ENCODE results near the gene ZFP82.

The ZFP82 gene

DNA sequence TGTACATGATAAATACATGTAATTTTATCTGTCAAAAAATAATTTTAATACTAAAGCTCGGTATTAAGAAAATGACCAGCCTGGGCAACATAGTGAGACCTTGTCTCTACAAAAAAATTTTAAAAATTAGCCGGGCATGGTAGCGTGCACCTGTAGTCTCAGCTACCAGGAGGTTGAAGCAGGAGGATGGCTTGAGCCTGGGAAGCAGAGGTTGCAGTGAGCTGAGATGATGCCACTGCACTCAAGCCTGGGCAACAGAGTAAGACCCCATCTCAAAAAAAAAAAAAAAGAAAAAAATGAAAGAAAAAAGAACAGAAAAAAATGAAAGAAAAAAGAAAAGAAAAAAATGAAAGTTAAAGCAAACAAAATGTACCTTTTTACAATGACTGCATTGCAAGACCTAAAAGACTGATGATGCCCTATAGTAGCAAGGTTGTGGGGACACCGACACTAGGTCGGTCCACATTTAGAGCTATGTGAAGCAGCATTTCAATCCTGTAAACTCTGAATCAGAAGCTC is 44.7 kb downstream of the ZFP82 start:
- DNase-seq (ENCODE audit: low read depth in 2 of 2): no peak

DNA sequence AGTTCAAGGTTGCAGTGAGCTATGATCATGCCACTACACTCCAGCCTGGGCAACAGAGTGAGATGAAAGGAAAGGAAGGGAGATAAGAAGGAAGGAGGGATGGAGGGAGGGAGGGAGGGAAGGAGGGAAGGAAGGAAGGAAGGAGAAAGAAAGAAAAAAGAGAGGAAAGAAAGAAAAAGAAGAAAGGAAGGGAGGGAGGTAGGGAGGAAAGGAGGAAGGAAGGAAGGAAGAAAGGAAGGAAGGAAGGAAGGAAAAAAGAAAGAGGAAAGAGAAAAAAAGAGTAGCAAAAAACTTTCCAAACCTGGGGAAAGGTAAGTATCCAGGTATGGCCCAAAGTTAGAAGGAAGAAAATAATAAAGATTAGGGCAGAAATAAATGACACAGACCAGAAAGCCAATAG is 46.6 kb downstream of the ZFP82 start:
- no peak for DNase-seq (ENCODE audit: low read depth in 2 of 2)

DNA sequence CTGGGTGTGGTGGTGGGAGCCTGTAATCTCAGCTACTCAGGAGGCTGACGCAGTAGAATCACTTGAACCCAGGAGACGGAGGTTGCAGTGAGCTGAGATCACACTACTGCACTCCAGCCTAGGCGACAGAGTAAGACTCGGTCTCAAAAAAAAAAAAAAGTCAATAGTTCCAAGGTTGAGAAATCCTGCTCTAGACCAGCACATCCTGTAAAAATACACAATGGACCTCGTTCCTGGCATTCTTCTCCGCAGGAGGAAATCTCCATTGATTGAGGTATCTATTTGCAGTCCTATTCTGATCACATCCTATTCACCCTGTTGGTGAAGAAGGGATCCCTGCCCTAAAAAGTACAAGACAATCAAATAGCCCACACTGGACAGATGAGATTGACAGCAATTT is 54.6 kb downstream of the ZFP82 start:
- no peak for DNase-seq (ENCODE audit: low read depth in 2 of 2)
